GM12878 (cell line): ENCODE data around the gene DNAI2. TPM values are rescaled to one million over a fixed set of nuclear protein-coding genes. Genes with fewer than 3 reads are reported as not detected.

ENCODE experiments used
- ATAC-seq: fragments of 200-7000 bp; cut with Tn5 transposase; 3 replicates; pipeline ENCODE4 v1.9.1; 2020; ENCODE audit warnings: mild to moderate bottlenecking, moderate library complexity
- BruUV-seq: library from RNA; stranded (reverse); fragments of 400-500 nt; replicated peaks from 2 replicates; lab custom pipeline; 2021; lab: Mats Ljungman, UMichigan
- CTCF ChIA-PET: fragments of 300-600 bp; sonication (Branson Sonifier 250); formaldehyde crosslinking; extraction: SDS; loops from one replicate; lab custom pipeline; 2021; ENCODE audit warnings: inconsistent platforms; lab: Yijun Ruan, JAX
- POLR2A ChIA-PET: fragments of 350-600 bp; formaldehyde crosslinking; extraction: SDS; loops from one replicate; lab custom pipeline; 2021; ENCODE audit warnings: inconsistent platforms; lab: Charles Lee
- RAD21 ChIA-PET: fragments of 300-600 bp; sonication (Branson Sonifier 250); formaldehyde crosslinking; loops from one replicate; lab custom pipeline; 2023; ENCODE audit warnings: antibody characterized with exemption; ENCODE audit not compliant: unreplicated experiment; lab: Charles Lee
- SMC1A ChIA-PET: fragments of 300-600 bp; sonication (Branson Sonifier 250); formaldehyde crosslinking; loops from one replicate; lab custom pipeline; 2023; ENCODE audit not compliant: unreplicated experiment, uncharacterized antibody; lab: Charles Lee
- DNase-seq: peaks from one replicate; pipeline ENCODE4 v3.0.0-alpha.2; 2011; ENCODE audit warnings: low read depth, low spot score
- FAIRE-seq: peaks from 3 replicates; lab custom pipeline; 2011; peaks lifted over from hg19 to GRCh38; lab: Jason Lieb, UNC
- H2AFZ ChIP-seq: 2 replicates; pipeline ENCODE4 v1.6.0; 2011; ENCODE audit warnings: low read depth, low read length, control low read depth; ENCODE audit not compliant: control insufficient read depth
- H3K27ac ChIP-seq: 2 replicates; pipeline ENCODE4 v1.5.1; 2011; ENCODE audit warnings: control low read depth; ENCODE audit not compliant: control insufficient read depth, insufficient read depth
- H3K27me3 ChIP-seq, 2 experiments: replicated peaks in 1 of 2; 2 replicates each; pipeline versions ENCODE4 v1.6.0 to v1.6.1; 2011; ENCODE audit warnings: low read length in 1 of 2; ENCODE audit not compliant: control insufficient read depth in 2 of 2, insufficient read depth in 2 of 2
- H3K36me3 ChIP-seq, 2 experiments: 2 replicates each; pipeline ENCODE4 v1.5.1; 2011; ENCODE audit warnings: low read length in 1 of 2; ENCODE audit not compliant: control insufficient read depth in 2 of 2, insufficient read depth in 2 of 2
- H3K4me1 ChIP-seq: 2 replicates; pipeline ENCODE4 v1.6.1; 2011; ENCODE audit warnings: mild to moderate bottlenecking, low read length, moderate library complexity, mixed read lengths; ENCODE audit not compliant: control insufficient read depth, insufficient read depth
- H3K4me2 ChIP-seq: 2 replicates; pipeline ENCODE4 v1.6.0; 2011; ENCODE audit warnings: control low read depth; ENCODE audit not compliant: control insufficient read depth, insufficient read depth
- H3K4me3 ChIP-seq: fragments of 200-600 bp; sonication (generic); 2 replicates; pipeline ENCODE4 v1.5.1; 2016
- H3K79me2 ChIP-seq: 2 replicates; pipeline ENCODE4 v1.6.0; 2011; ENCODE audit warnings: low read length; ENCODE audit not compliant: control insufficient read depth, insufficient read depth
- H3K9ac ChIP-seq: 2 replicates; pipeline ENCODE4 v1.8.0; 2011; ENCODE audit warnings: low read length, control low read depth, mixed read lengths; ENCODE audit not compliant: control insufficient read depth, insufficient read depth
- H3K9me3 ChIP-seq: replicated peaks from 3 replicates; pipeline ENCODE4 v1.5.1; 2011; ENCODE audit warnings: mild to moderate bottlenecking, low read length; ENCODE audit not compliant: control insufficient read depth, insufficient read depth
- H4K20me1 ChIP-seq: 2 replicates; pipeline ENCODE4 v1.6.0; 2011; ENCODE audit not compliant: control insufficient read depth, insufficient read depth
- ATF2 ChIP-seq: IDR thresholded peaks from 2 replicates; pipeline ENCODE4 v1.6.1; 2012; ENCODE audit warnings: low read length, inconsistent platforms
- BHLHE40 ChIP-seq, 2 experiments: fragments of 450-650 bp in 1 of 2; IDR thresholded peaks; 2 replicates each; pipeline ENCODE4 v1.6.1; 2011 to 2017; ENCODE audit warnings: low read depth in 2 of 2, borderline replicate concordance in 1 of 2, improper control_type of control experiment in 1 of 2, low read length in 1 of 2, mild to moderate bottlenecking in 1 of 2
- BRCA1 ChIP-seq: IDR thresholded peaks from 2 replicates; pipeline ENCODE4 v1.6.1; 2011; ENCODE audit warnings: low read depth, low read length, improper control_type of control experiment
- CBX3 ChIP-seq: fragments of 200-600 bp; sonication (generic); IDR thresholded peaks from 2 replicates; pipeline ENCODE4 v1.6.1; 2016; ENCODE audit warnings: low read depth, borderline replicate concordance
- EZH2 ChIP-seq: IDR thresholded peaks from 2 replicates; pipeline ENCODE4 v1.6.1; 2012; ENCODE audit warnings: low read depth, mild to moderate bottlenecking, control low read depth, inconsistent platforms, low read length, borderline replicate concordance; ENCODE audit not compliant: control insufficient read depth
- FOXK2 ChIP-seq: fragments of 450-650 bp; IDR thresholded peaks from 2 replicates; pipeline ENCODE4 v1.6.1; 2017; ENCODE audit warnings: mild to moderate bottlenecking, moderate library complexity
- MEF2A ChIP-seq: IDR thresholded peaks from 2 replicates; pipeline ENCODE4 v1.6.1; 2011; ENCODE audit warnings: low read depth, mild to moderate bottlenecking, low read length, moderate library complexity; ENCODE audit not compliant: insufficient read depth
- MEF2B ChIP-seq: fragments of 450-650 bp; IDR thresholded peaks from 2 replicates; pipeline ENCODE4 v1.6.1; 2018; ENCODE audit warnings: mild to moderate bottlenecking, moderate library complexity; ENCODE audit not compliant: partially characterized antibody, poor library complexity, severe bottlenecking
- NR2F1 ChIP-seq: fragments of 450-650 bp; conservative IDR thresholded peaks from 2 replicates; pipeline ENCODE4 v1.6.1; 2017; ENCODE audit warnings: mild to moderate bottlenecking
- PAX5 ChIP-seq: IDR thresholded peaks from 2 replicates; pipeline ENCODE4 v1.6.1; 2011; ENCODE audit warnings: low read depth, low read length, borderline replicate concordance
- PKNOX1 ChIP-seq: fragments of 450-650 bp; IDR thresholded peaks from 2 replicates; pipeline ENCODE4 v1.6.1; 2016; ENCODE audit warnings: mild to moderate bottlenecking
- PRDM15 ChIP-seq: fragments of 450-650 bp; formaldehyde crosslinking; IDR thresholded peaks from 2 replicates; pipeline ENCODE4 v1.4.0; 2020; ENCODE audit warnings: mild to moderate bottlenecking, moderate library complexity
- SIN3A ChIP-seq: IDR thresholded peaks from 2 replicates; pipeline ENCODE4 v1.6.1; 2012; ENCODE audit warnings: low read depth, low read length, improper control_type of control experiment
- SPI1 ChIP-seq: IDR thresholded peaks from 2 replicates; pipeline ENCODE4 v1.6.1; 2011; ENCODE audit warnings: low read depth, mild to moderate bottlenecking, low read length, moderate library complexity, borderline replicate concordance; ENCODE audit not compliant: insufficient read depth
- STAT1 ChIP-seq: fragments of 450-650 bp; conservative IDR thresholded peaks from 2 replicates; pipeline ENCODE4 v1.6.1; 2014; ENCODE audit warnings: antibody characterized with exemption, mild to moderate bottlenecking
- ZSCAN29 ChIP-seq: fragments of 450-650 bp; IDR thresholded peaks from 2 replicates; pipeline ENCODE4 v1.6.1; 2017; ENCODE audit warnings: mild to moderate bottlenecking, moderate library complexity
- WGBS: methylation state at CpG from one replicate; pipeline ENCODE4 v1.1.6; 2016; ENCODE audit warnings: low lambda C conversion rate; ENCODE audit not compliant: insufficient replicate concordance, insufficient coverage; ENCODE audit errors: missing lambda C conversion rate; 5-methylcytosine and 5-hydroxymethylcytosine counted together
- in situ Hi-C: fragments of 300-500 bp; cut with MboI; formaldehyde crosslinking; loops from 9 replicates; pipeline ENCODE4 v1.14.3; 2018; ENCODE audit warnings: mixed read lengths
- intact Hi-C: fragments of 100-400 bp; cut with micrococcal nuclease; formaldehyde crosslinking; loops from one replicate; pipeline ENCODE4 v1.14.2; 2022; ENCODE audit not compliant: unreplicated experiment
- polyA plus RNA-seq, 11 experiments: library from polyadenylated mRNA; depleted of rRNA in 4 of 11; unstranded in 6 of 11; stranded (reverse) in 5 of 11; fragments of >200 nt; fragmentation: Nextera tagmentation in 4 of 11; fragmentation: Illumina TruSeq in 1 of 11; extraction: Ambion mirVana in 4 of 11; extraction: Trizol in 1 of 11; gene quantifications; 1 replicate in 1 of 11; 2 replicates in 10 of 11; pipeline versions ENCODE4 v1.2.1 to v1.2.3, GENCODE V29; 2011 to 2016; ENCODE audit warnings: inconsistent platforms in 2 of 11, missing spikeins in 2 of 11, low read depth in 1 of 11
- total RNA-seq, 4 experiments: library from RNA; depleted of rRNA in 3 of 4; stranded (reverse); fragments of >200 nt in 3 of 4; fragmentation: Illumina TruSeq in 1 of 4; extraction: Trizol in 1 of 4; gene quantifications; 2 replicates each; pipeline versions ENCODE4 v1.2.1 to v1.2.3, GENCODE V29; 2013 to 2021

DNAI2 gene
- total and polyA plus RNA-seq, 10 of the 15 experiments (the other 5 are each of a cell fraction or from before 2014, with no cell fraction given), result 0.04 to 1.8 (median 0.13) TPM

GRCh38 chr17:74241431-74241830 lies 32.6 kb upstream of the DNAI2 start:
- H3K79me2 ChIP-seq, result no peaks in the 10 kb centered on the region
- intact Hi-C loops, result no loop called here
- ChIA-PET SMC1A (interaction anchor here (1.4 kb wide), 1 partner anchor 20 kb away, joined by 5 read pairs; no protein-coding TSS in a partner anchor), POLR2A (interaction anchor here (0.6 kb wide), 1 partner anchor 53 kb away, joined by 3 read pairs; no protein-coding TSS in a partner anchor), CTCF (no interaction called here), RAD21 (no interaction called here)
- DNase-seq (no peak), ATAC-seq (no peak), FAIRE-seq (no peak)
- 43% methylated on average over 10 of the region's 10 CpGs for WGBS
- H3K27ac ChIP-seq, result no peak overlapping the region
- no peak overlapping the region for H2AFZ ChIP-seq
- H3K27me3 ChIP-seq, result no peaks in the 10 kb centered on the region
- TF ChIP-seq BRCA1, result no peak
- no peak for TF ChIP-seq CBX3
- no peak for TF ChIP-seq BHLHE40 (IDR thresholded peaks at IDR 0.05; ENCODE audit: borderline replicate concordance in 1 of 2, low read depth in 2 of 2, low read length in 1 of 2)
- TF ChIP-seq FOXK2, result no peak
- TF ChIP-seq PRDM15 (CRISPR knock-in tag), result no peak
- TF ChIP-seq ATF2, result no peak
- no peak for TF ChIP-seq ZSCAN29
- TF ChIP-seq MEF2A, result no peak
- TF ChIP-seq MEF2B, result no peak
- no peak for TF ChIP-seq STAT1
- TF ChIP-seq SIN3A, result no peak
- no peak for TF ChIP-seq NR2F1
- no peak for TF ChIP-seq PKNOX1
- TF ChIP-seq EZH2, result no peak
- TF ChIP-seq SPI1, result no peak
- no peak for TF ChIP-seq PAX5
- no TSS peak for BruUV-seq
- H3K4me1 ChIP-seq, result no peaks in the 10 kb centered on the region
- H3K9me3 ChIP-seq, result no peaks in the 10 kb centered on the region; the same call in 2 of the 3 replicates
- no peaks in the 10 kb centered on the region for H4K20me1 ChIP-seq
- H3K36me3 ChIP-seq, result peaks cover 0 to 2% of the 10 kb centered on the region in 2 experiments; a peak in 2 of 4 replicates
- no peak overlapping the region for H3K4me2 ChIP-seq
- in situ Hi-C loops, result no loop called here
- H3K9ac ChIP-seq, result no peak overlapping the region
- H3K4me3 ChIP-seq, result no peak overlapping the region
